ENCODE measurements around the gene GRIK1.

GRIK1 gene

GRCh38 chr21:29725025-29725736 is 214.6 kb downstream of the GRIK1 start:
- in situ Hi-C loops (cut with MboI; ENCODE audit: low sequenced_read_pairs, unreplicated experiment): no loop called here
- DNase-seq (ENCODE audit: low spot score): no peak
- TF ChIP-seq, protein P1, sequence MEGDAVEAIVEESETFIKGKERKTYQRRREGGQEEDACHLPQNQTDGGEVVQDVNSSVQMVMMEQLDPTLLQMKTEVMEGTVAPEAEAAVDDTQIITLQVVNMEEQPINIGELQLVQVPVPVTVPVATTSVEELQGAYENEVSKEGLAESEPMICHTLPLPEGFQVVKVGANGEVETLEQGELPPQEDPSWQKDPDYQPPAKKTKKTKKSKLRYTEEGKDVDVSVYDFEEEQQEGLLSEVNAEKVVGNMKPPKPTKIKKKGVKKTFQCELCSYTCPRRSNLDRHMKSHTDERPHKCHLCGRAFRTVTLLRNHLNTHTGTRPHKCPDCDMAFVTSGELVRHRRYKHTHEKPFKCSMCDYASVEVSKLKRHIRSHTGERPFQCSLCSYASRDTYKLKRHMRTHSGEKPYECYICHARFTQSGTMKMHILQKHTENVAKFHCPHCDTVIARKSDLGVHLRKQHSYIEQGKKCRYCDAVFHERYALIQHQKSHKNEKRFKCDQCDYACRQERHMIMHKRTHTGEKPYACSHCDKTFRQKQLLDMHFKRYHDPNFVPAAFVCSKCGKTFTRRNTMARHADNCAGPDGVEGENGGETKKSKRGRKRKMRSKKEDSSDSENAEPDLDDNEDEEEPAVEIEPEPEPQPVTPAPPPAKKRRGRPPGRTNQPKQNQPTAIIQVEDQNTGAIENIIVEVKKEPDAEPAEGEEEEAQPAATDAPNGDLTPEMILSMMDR (IDR thresholded peaks at IDR 0.05; ENCODE audit: borderline replicate concordance, control extremely low read depth, extremely low read depth, insufficient read depth, missing control alignments): no peak

GRCh38 chr21:29721964-29722363 is 217.8 kb downstream of the GRIK1 start:
- DNase-seq (ENCODE audit: low spot score): no peak
- TF ChIP-seq, protein P1 (IDR thresholded peaks at IDR 0.05; ENCODE audit: borderline replicate concordance, control extremely low read depth, extremely low read depth, insufficient read depth, missing control alignments): no peak
- in situ Hi-C loops (cut with MboI; ENCODE audit: low sequenced_read_pairs, unreplicated experiment): no loop called here

DNA sequence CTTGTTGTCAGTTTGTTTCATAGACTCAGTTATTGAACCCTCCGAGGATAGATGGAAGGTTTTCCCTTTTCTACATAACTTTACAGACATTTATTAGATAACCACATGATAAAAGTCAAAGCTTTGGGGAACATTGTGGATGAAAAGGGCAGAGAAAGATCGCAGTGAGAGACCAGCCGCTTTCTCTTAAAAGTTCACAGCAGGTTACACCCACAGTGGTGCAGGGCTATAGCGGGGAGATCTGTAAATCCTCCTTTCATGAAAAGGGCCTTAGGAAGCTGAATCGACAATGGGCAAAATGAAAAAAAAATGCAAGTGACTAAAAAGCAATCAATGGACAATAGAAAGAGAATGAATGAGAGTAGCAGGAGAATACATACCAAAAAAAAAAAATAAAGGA is 218.6 kb downstream of the GRIK1 start:
- TF ChIP-seq, protein P1 (IDR thresholded peaks at IDR 0.05; ENCODE audit: borderline replicate concordance, control extremely low read depth, extremely low read depth, insufficient read depth, missing control alignments): no peak
- in situ Hi-C loops (cut with MboI; ENCODE audit: low sequenced_read_pairs, unreplicated experiment): no loop called here
- no peak for DNase-seq (ENCODE audit: low spot score)

- DNase-seq (ENCODE audit: low spot score): no peak
- in situ Hi-C loops (cut with MboI; ENCODE audit: low sequenced_read_pairs, unreplicated experiment): no loop called here
- TF ChIP-seq, protein P1 (IDR thresholded peaks at IDR 0.05; ENCODE audit: borderline replicate concordance, control extremely low read depth, extremely low read depth, insufficient read depth, missing control alignments): no peak
Measured at GRCh38 chr21:29719521-29719920, 220.3 kb downstream of the GRIK1 start.

DNA sequence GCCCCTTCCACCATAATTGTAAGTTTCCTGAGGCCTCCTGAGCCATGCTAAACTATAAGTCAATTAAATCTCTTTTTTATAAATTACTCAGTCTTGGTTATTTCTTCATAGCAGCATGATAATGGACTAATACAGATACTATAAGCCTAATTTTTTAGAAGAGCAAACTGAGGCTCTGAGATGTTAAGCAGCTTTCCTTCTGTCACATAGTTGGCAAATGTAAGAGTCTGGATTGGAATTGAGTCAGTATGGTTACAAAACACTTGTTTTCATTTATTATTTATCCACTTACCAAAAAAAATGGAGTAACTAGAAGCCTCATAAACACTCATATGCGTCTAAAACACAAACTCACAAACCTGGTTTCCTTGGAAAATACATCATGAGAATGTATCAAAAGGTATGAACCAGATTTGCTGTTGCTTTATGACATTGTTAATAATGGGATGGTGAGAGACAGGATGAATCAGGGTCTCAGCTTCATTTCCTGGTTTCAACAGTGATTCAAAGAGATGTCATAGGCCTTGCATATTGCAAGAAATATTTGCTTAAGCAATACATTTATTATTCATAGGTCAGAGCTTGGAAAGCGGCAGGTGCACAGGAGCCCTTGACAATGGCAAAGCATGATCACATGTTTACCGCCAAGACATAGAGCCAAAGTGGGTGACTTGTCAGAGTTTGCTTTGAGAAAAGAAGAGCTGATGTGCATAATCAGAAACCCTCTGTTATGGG is 221.5 kb downstream of the GRIK1 start:
- in situ Hi-C loops (cut with MboI; ENCODE audit: low sequenced_read_pairs, unreplicated experiment): no loop called here
- no peak for DNase-seq (ENCODE audit: low spot score)
- TF ChIP-seq, protein P1 (IDR thresholded peaks at IDR 0.05; ENCODE audit: borderline replicate concordance, control extremely low read depth, extremely low read depth, insufficient read depth, missing control alignments): no peak

DNA sequence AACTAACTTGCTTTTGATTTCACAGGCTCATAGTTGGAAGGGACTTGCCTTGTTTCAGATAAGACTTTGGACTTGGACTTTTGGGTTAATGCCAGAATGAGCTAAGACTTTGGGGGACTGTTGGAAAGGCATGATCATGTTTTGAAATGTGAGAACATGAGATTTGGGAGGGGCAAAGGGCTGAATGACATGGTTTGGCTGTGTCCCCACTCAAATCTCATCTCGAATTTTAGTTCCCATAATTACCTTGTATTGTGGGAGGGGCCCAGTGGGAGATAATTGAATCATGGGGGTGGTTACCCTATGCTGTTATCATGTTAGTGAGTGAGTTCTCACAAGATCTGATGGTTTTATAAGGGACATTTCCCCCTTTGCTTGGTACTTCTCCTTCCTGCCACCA is 222.1 kb downstream of the GRIK1 start:
- no peak for DNase-seq (ENCODE audit: low spot score)
- TF ChIP-seq, protein P1 (IDR thresholded peaks at IDR 0.05; ENCODE audit: borderline replicate concordance, control extremely low read depth, extremely low read depth, insufficient read depth, missing control alignments): no peak
- in situ Hi-C loops (cut with MboI; ENCODE audit: low sequenced_read_pairs, unreplicated experiment): no loop called here

Data from GM13976 (cell line).